MCF 10A (cell line): ENCODE results near the gene CCNQ. TPM values are rescaled to one million over a fixed set of nuclear protein-coding genes. Genes with fewer than 3 reads are reported as not detected.
A peak's percentile ranks its signal among the peaks of the same experiment; 100 is the strongest.

Experiments used
- BruUV-seq: library from RNA; stranded (reverse); fragments of 400-500 nt; replicated peaks from 2 replicates; lab custom pipeline; 2021; lab: Mats Ljungman, UMichigan
- CTCF ChIA-PET: fragments of 300-600 bp; sonication (Branson Sonifier 250); formaldehyde crosslinking; extraction: SDS; loops from one replicate; lab custom pipeline; 2021; ENCODE audit warnings: antibody characterized with exemption, inconsistent platforms; lab: Yijun Ruan, JAX
- POLR2A ChIA-PET: fragments of 300-600, 350-650 bp; sonication (Branson Sonifier 250); formaldehyde crosslinking; extraction: SDS; loops from one replicate; lab custom pipeline; 2020; ENCODE audit warnings: antibody characterized with exemption, inconsistent platforms; lab: Yijun Ruan, JAX
- DNase-seq: peaks from one replicate; pipeline ENCODE4 v3.0.0-alpha.2; 2018; ENCODE audit not compliant: unreplicated experiment
- H3K27ac Mint-ChIP-seq: one replicate; pipeline ENCODE4 v1.8.0; 2022; ENCODE audit warnings: mild to moderate bottlenecking, low read depth, mixed read lengths; ENCODE audit not compliant: unreplicated experiment
- H3K27me3 Mint-ChIP-seq: one replicate; pipeline ENCODE4 v1.8.0; 2022; ENCODE audit warnings: mixed read lengths; ENCODE audit not compliant: insufficient read depth, unreplicated experiment
- H3K36me3 Mint-ChIP-seq: one replicate; pipeline ENCODE4 v1.8.0; 2022; ENCODE audit warnings: mild to moderate bottlenecking, moderate library complexity, mixed read lengths; ENCODE audit not compliant: insufficient read depth, unreplicated experiment
- H3K4me1 Mint-ChIP-seq: one replicate; pipeline ENCODE4 v1.8.0; 2022; ENCODE audit warnings: mixed read lengths; ENCODE audit not compliant: insufficient read depth, unreplicated experiment
- H3K4me3 Mint-ChIP-seq: one replicate; pipeline ENCODE4 v1.8.0; 2022; ENCODE audit warnings: mild to moderate bottlenecking, moderate library complexity, mixed read lengths; ENCODE audit not compliant: unreplicated experiment
- H3K9me3 Mint-ChIP-seq: one replicate; pipeline ENCODE4 v1.8.0; 2022; ENCODE audit warnings: mixed read lengths; ENCODE audit not compliant: unreplicated experiment
- CTCF ChIP-seq: fragments of 200-600 bp; IDR thresholded peaks from one replicate; pipeline ENCODE4 v1.8.0; 2022; ENCODE audit warnings: antibody characterized with exemption, mild to moderate bottlenecking; ENCODE audit not compliant: unreplicated experiment
- intact Hi-C: fragments of 100-400 bp; cut with micrococcal nuclease; formaldehyde crosslinking; loops from 2 replicates; pipeline ENCODE4 v1.14.1; 2022
- total RNA-seq: library from RNA; stranded (reverse); gene quantifications from 2 replicates; pipeline ENCODE4 v1.2.3, GENCODE V29; 2022

The CCNQ gene
- total RNA-seq, 1 experiment from 2014 or later, result 21.7 TPM

- intact Hi-C loops, result no loop called here
- no peak for DNase-seq
- H3K4me3 Mint-ChIP-seq, result no peak overlapping the region
- no peak overlapping the region for H3K27ac Mint-ChIP-seq
- H3K4me1 Mint-ChIP-seq, result no peaks in the 10 kb centered on the region
- ChIA-PET POLR2A (interaction anchor here (1.0 kb wide), 1 partner anchor 12 kb away, joined by 3 read pairs; the partner anchor contains the start of gene CCNQ), CTCF (interaction anchor here (0.6 to 5.5 kb wide), 7 partner anchors 8 to 81 kb away, joined by 3 to 45 read pairs (median 3); no protein-coding TSS in a partner anchor)
- peaks cover 7% of the 10 kb centered on the region for H3K9me3 Mint-ChIP-seq
- peaks cover 29% of the 10 kb centered on the region for H3K27me3 Mint-ChIP-seq
- BruUV-seq, result no TSS peak
- no peak for TF ChIP-seq CTCF
- H3K36me3 Mint-ChIP-seq, result no peaks in the 10 kb centered on the region
These were observed 12.6 kb upstream of the CCNQ start for GRCh38 chrX:153611298-153612095.

- ChIA-PET POLR2A (interaction anchor here (1.0 kb wide), 1 partner anchor 12 kb away, joined by 3 read pairs; the partner anchor contains the start of gene CCNQ), CTCF (interaction anchor here (0.6 to 5.5 kb wide), 2 partner anchors 9 to 58 kb away, joined by 3 to 45 read pairs; no protein-coding TSS in a partner anchor)
- no TSS peak for BruUV-seq
- no peak for TF ChIP-seq CTCF
- Mint-ChIP-seq H3K9me3 (peaks cover 7% of the 10 kb centered on the region), H3K36me3 (no peaks in the 10 kb centered on the region), H3K4me3 (peak overlapping the region; percentile 10), H3K27ac (no peak overlapping the region), H3K27me3 (peaks cover 28% of the 10 kb centered on the region), H3K4me1 (no peaks in the 10 kb centered on the region)
- intact Hi-C loops, result no loop called here
- no peak for DNase-seq
These were observed 11.9 kb upstream of the CCNQ start for GRCh38 chrX:153610836-153611213.

- no peaks in the 10 kb centered on the region for H3K36me3 Mint-ChIP-seq
- H3K27ac Mint-ChIP-seq, result no peak overlapping the region
- H3K9me3 Mint-ChIP-seq, result peaks cover 7% of the 10 kb centered on the region
These were observed 11.2 kb upstream of the CCNQ start for GRCh38 chrX:153609917-153610835.

More at GRCh38 chrX:153609917-153610835, 11.2 kb upstream of the CCNQ start:
- BruUV-seq, result no TSS peak
- ChIA-PET CTCF (interaction anchor here (0.6 to 5.5 kb wide), 12 partner anchors 8 to 667 kb away, joined by 3 to 45 read pairs (median 6); partner anchors contain the start of gene CCNQ), POLR2A (interaction anchor here (0.8 to 1.3 kb wide), 4 partner anchors 10 to 184 kb away, joined by 3 to 6 read pairs (median 3); partner anchors contain the start of genes CCNQ, IDH3G and SSR4)
- H3K27me3 Mint-ChIP-seq, result peaks cover 21% of the 10 kb centered on the region
- H3K4me1 Mint-ChIP-seq, result no peaks in the 10 kb centered on the region
- DNase-seq, result peak; percentile 61
- H3K4me3 Mint-ChIP-seq, result peak overlapping the region; percentile 10
- TF ChIP-seq CTCF, result peak; percentile 67
- intact Hi-C loops, result no loop called here
